ENCODE measurements around the gene COBLL1. TPM values are rescaled to one million over a fixed set of nuclear protein-coding genes. Genes with fewer than 3 reads are reported as not detected.

Gene COBLL1
- total RNA-seq, 2 experiments from 2014 or later = 0.17 to 0.50 TPM

DNA sequence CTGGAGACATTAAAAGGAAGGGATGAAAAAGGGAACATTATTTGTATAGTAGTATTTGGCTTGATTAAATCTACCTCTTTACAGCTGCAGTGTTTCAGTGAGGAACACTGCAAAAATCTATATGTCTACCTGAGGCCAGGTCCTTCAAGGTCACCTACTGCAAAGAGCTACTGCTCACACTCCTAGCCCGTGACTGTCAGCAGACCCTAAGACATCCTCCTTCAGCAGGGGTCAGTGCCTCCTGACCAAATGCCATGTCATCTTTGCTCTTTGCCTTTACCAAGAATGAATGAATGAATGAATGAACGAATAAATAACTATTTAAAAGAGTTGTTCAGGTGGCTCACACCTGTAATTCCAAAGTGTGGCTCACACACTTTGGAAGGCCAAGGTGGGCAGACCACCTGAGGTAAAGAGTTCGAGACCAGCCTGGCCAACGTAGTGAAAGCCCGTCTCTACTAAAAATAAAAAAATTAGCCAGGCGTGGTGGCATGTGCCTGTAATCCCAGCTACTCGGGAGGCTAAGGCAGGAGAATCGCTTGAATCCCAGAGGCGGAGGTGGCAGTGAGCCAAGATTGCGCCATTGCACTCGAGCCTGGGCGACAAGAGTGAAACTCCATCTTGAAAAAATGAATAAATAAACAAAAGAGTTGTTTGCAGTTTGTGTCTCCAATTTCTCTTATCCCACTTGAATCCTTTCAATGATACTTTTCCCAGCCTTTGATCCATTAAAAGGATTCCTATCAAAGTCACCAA, 136.0 kb downstream of the COBLL1 start:
- no peaks in the 10 kb centered on the region for H3K4me1 Mint-ChIP-seq
- H3K4me3 Mint-ChIP-seq = no peak overlapping the region
- H3K27ac Mint-ChIP-seq = no peak overlapping the region
- no peaks in the 10 kb centered on the region for H3K27me3 Mint-ChIP-seq
- DNase-seq = no peak
- H3K9me3 Mint-ChIP-seq = no peaks in the 10 kb centered on the region
- POLR2A ChIA-PET = no interaction called here
- ATAC-seq (ENCODE audit: low read depth) = no peak
- H3K36me3 Mint-ChIP-seq = no peaks in the 10 kb centered on the region

DNA sequence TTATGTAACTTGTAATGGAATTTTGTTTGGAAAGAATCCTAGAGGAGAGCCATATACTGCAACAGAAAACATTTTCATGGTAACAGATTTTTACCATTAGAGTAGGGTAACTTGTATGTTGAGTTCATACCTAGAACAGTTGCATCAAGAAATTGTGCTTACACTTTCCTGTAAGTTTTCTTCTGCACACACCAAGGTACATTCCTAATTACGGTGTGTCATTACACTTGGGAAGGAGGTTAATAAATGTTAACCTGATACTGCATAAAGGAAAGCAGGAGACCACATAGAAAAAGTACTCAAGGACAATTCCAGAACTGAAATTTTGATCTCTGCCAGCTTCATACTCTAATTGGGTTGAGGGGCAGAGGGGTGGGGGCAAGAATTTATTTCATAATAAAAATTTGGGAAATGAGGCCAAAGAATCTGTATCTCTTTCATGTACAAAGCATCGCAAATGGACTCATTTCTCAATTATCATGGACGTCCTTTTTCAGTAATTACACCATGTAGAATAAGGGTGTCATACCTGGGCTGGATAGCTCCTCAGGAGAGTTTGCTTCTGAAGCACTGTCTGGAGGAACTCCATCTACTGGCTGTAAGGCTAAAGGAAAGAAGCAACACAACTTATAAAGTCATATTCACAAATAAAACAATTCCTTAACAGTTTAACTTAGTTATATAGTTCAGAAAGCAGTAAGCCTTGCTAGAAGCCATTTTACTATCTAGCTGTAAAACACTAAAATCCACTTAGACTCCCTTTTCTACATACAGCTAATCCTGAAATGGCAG, 137.5 kb downstream of the COBLL1 start:
- Mint-ChIP-seq H3K36me3 (no peaks in the 10 kb centered on the region), H3K27me3 (no peaks in the 10 kb centered on the region), H3K4me3 (no peak overlapping the region), H3K27ac (no peak overlapping the region), H3K4me1 (no peaks in the 10 kb centered on the region), H3K9me3 (no peaks in the 10 kb centered on the region)
- POLR2A ChIA-PET = no interaction called here
- ATAC-seq (ENCODE audit: low read depth) = no peak
- no peak for DNase-seq

DNA sequence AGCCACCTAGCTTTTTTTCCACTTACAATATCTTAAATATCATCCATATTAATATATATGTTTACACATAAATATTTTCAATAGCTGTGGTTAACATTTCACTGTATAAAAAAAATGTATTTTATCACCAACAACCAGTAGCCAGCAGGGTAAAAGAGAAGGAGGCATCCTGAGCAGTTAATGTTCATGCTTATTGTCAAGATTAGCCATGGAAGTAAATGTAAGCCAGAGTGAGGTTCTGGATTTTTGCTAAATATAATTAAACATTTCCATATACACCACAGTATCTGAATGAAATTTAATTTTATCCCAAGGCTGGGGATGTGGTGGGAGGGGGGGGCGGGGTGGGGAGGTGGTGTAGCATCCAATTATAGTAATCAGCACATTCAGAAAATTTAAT, 140.1 kb downstream of the COBLL1 start:
- no peaks in the 10 kb centered on the region for H3K27me3 Mint-ChIP-seq
- no peaks in the 10 kb centered on the region for H3K4me1 Mint-ChIP-seq
- no peak for ATAC-seq (ENCODE audit: low read depth)
- H3K36me3 Mint-ChIP-seq = no peaks in the 10 kb centered on the region
- no peak for DNase-seq
- H3K27ac Mint-ChIP-seq = no peak overlapping the region
- no peaks in the 10 kb centered on the region for H3K9me3 Mint-ChIP-seq
- no peak overlapping the region for H3K4me3 Mint-ChIP-seq
- POLR2A ChIA-PET = no interaction called here

DNA sequence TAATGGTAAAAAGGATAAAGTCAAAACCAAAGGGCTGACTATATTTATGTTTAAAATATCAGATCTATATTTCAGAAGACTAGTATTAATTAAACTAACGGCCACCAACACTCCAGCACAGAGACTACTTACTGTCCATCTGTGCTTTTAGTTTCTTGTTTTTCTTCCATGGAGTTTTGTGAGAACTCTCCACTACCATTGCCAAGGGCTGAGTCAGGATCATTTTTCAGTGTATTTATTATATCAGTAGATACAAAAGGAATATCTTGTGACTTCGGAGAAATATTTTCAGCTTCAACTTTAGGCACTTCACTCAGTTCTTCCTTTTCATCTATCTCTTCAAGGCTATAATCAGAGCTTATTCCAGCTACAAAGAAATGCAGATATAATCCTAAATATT, 141.2 kb downstream of the COBLL1 start:
- Mint-ChIP-seq H3K4me3 (no peak overlapping the region), H3K9me3 (no peaks in the 10 kb centered on the region), H3K36me3 (no peaks in the 10 kb centered on the region), H3K27ac (no peak overlapping the region), H3K4me1 (no peaks in the 10 kb centered on the region), H3K27me3 (no peaks in the 10 kb centered on the region)
- POLR2A ChIA-PET = no interaction called here
- DNase-seq (no peak), ATAC-seq (ENCODE audit: low read depth) (no peak)

DNA sequence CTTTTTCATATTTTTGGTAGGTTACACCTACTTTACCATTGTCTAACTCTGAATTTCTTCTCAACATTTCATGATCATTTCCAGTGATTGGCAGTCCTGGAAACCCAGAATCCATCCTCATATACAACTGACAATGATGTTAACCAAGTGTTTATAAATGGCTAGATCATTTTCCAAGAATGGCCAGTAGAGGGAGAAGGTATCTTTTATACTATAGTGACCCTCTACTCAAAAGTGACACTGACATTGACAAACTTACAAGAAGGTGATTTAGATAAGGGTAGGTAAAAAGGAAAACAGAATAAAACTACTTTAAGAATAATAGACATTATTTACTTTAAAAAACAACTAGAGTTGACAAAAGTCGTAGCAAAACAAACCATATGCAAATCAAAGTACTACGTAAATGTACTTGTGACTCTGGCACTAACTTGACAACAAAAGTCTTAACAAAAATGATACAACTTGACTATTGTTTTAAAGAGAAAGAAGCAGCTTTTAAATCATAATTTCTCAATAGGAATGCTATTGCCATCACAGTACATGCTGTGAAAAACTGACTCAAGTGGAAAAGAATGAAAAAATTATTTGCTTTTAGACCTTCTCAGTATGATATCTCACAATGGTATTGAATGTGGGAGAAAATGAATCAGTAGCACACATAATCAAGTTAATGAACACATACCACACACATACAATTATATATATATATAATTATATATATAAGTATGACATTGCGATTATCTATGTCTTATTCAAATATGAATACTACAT, 143.7 kb downstream of the COBLL1 start:
- H3K27me3 Mint-ChIP-seq = no peaks in the 10 kb centered on the region
- H3K4me1 Mint-ChIP-seq = no peaks in the 10 kb centered on the region
- H3K36me3 Mint-ChIP-seq = no peaks in the 10 kb centered on the region
- H3K4me3 Mint-ChIP-seq = no peak overlapping the region
- DNase-seq (no peak), ATAC-seq (ENCODE audit: low read depth) (no peak)
- H3K9me3 Mint-ChIP-seq = no peaks in the 10 kb centered on the region
- POLR2A ChIA-PET = no interaction called here
- H3K27ac Mint-ChIP-seq = no peak overlapping the region

DNA sequence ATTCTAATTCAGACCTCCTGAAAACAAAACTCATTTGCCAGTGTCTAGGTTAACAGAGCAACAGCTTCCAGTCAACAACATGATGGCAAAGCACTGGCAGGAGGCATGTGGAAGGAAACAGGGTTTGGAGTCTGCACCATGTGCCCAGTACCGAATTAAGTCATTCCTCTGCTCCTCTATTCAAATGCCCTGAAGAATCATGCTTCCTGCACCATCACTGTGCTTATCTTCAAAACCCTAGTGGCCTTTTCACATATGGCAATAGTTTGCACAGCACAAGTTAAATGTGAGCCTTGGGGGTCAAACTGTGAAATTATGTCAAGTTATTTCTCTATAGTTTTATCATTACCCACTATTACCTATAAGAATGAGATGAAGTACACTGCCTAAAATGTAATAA, 145.0 kb downstream of the COBLL1 start:
- Mint-ChIP-seq H3K27me3 (no peaks in the 10 kb centered on the region), H3K36me3 (no peaks in the 10 kb centered on the region), H3K27ac (no peak overlapping the region), H3K4me1 (no peaks in the 10 kb centered on the region), H3K4me3 (no peak overlapping the region), H3K9me3 (no peaks in the 10 kb centered on the region)
- POLR2A ChIA-PET = no interaction called here
- ATAC-seq (ENCODE audit: low read depth) (no peak), DNase-seq (no peak)

DNA sequence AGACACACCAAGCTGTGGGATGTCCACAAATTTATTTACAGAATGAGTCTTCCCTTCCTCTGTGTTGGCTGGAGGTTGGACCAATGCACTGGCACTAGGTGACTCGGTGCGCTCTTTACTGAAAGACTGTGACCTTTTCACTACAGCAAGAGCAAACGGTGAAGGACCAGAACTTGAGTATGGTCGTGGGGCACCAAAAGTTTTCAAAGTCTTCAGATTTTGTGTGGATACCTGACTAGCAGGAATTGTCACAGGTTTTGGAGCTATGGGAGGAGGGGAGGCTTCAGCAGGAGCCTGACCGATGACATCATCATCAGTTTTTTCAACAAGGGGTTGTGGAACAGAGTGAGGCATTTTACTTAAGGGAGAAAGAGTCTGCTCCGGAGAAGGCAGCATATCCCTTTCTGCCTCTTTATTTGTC, 147.3 kb downstream of the COBLL1 start:
- H3K27me3 Mint-ChIP-seq = no peaks in the 10 kb centered on the region
- no peak overlapping the region for H3K4me3 Mint-ChIP-seq
- no peaks in the 10 kb centered on the region for H3K9me3 Mint-ChIP-seq
- no peaks in the 10 kb centered on the region for H3K36me3 Mint-ChIP-seq
- POLR2A ChIA-PET = no interaction called here
- DNase-seq = no peak
- H3K27ac Mint-ChIP-seq = no peak overlapping the region
- H3K4me1 Mint-ChIP-seq = no peaks in the 10 kb centered on the region
- ATAC-seq (ENCODE audit: low read depth) = no peak

DNA sequence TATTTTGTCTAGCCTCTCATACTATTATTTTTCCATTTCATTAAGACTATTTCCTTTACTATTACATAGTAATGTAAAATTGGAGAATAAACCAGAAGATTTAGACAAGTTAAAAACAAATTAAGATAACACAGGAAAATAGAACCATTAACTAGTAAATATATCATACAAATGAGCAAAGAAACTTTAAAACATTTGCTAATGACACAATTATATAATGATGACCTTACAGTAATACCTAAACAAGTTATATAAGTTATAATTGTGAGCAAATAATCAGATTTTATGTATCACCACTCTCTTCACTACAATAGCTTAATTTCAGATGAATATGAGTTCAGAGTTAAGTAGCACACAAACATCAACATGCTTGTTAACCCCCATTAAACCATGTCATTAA, 147.8 kb downstream of the COBLL1 start:
- H3K27me3 Mint-ChIP-seq = no peaks in the 10 kb centered on the region
- H3K27ac Mint-ChIP-seq = no peak overlapping the region
- H3K9me3 Mint-ChIP-seq = no peaks in the 10 kb centered on the region

DNA sequence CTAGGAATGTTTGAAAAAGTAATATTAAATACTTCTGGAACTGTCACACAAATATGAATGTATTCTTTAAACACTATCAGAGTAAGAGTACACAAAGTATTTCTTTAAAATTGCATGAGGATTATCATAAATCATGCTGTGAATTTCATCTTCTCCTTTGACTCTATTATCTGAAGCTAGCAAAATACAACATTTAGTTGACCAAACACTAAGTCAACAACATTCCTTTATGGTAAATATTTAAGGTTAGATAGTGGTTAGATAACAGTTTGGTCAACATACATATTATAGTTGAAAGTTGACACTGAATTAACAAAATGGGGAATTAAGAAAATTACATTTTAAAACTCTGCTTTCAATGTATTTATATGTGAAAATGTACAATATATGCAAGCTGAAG, 148.2 kb downstream of the COBLL1 start:
- DNase-seq (no peak), ATAC-seq (ENCODE audit: low read depth) (no peak)
- H3K27me3 Mint-ChIP-seq = no peaks in the 10 kb centered on the region
- no peak overlapping the region for H3K27ac Mint-ChIP-seq
- H3K4me1 Mint-ChIP-seq = no peaks in the 10 kb centered on the region
- H3K4me3 Mint-ChIP-seq = no peak overlapping the region
- POLR2A ChIA-PET = no interaction called here
- H3K36me3 Mint-ChIP-seq = no peaks in the 10 kb centered on the region
- no peaks in the 10 kb centered on the region for H3K9me3 Mint-ChIP-seq

More for the DNA sequence above, 147.8 kb downstream of the COBLL1 start:
- ATAC-seq (ENCODE audit: low read depth) (no peak), DNase-seq (no peak)
- POLR2A ChIA-PET = no interaction called here
- Mint-ChIP-seq H3K4me3 (no peak overlapping the region), H3K36me3 (no peaks in the 10 kb centered on the region), H3K4me1 (no peaks in the 10 kb centered on the region)

DNA sequence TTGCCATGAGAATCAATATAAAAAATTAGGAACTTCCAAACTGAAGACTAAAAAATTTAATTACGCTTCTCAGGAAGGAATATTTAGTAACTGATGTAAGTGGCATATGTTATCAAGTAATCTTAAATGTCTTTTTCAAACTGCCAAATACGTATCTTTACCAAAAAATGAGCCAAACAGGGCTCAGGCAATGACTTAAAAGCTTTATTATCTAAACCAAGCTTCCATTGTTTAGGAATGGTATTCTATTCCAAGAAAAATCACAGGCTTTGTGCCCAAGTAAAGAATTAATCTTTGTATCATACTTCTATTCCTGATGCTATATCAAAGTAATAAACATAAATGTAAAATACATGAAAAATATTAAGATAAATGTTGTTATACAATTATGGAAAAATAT, 148.7 kb downstream of the COBLL1 start:
- Mint-ChIP-seq H3K27me3 (no peaks in the 10 kb centered on the region), H3K9me3 (no peaks in the 10 kb centered on the region), H3K27ac (no peak overlapping the region), H3K36me3 (no peaks in the 10 kb centered on the region), H3K4me1 (no peaks in the 10 kb centered on the region), H3K4me3 (no peak overlapping the region)
- no peak for DNase-seq
- no peak for ATAC-seq (ENCODE audit: low read depth)
- POLR2A ChIA-PET = no interaction called here

DNA sequence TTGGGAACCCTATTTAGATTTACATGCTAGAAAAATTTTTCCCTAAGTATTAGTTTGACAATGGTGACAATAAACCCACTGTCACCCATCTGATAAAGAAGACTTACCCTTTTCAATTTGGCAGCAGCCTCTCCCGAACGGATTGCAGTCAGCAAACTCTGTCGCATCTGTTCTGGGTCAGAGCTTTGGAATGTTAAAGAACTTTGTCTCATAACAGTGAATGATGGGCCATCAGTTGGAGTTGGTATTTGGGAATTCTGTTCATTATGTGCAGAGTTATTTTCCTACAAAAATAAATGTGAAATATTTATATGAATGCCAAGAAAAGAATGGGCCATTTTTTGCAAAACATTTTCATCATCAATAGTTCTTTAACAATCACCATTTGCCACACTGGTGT, 149.5 kb downstream of the COBLL1 start:
- Mint-ChIP-seq H3K27ac (no peak overlapping the region), H3K36me3 (no peaks in the 10 kb centered on the region), H3K4me1 (no peaks in the 10 kb centered on the region), H3K4me3 (no peak overlapping the region), H3K27me3 (no peaks in the 10 kb centered on the region), H3K9me3 (no peaks in the 10 kb centered on the region)
- ATAC-seq (ENCODE audit: low read depth) (no peak), DNase-seq (no peak)
- POLR2A ChIA-PET = no interaction called here

DNA sequence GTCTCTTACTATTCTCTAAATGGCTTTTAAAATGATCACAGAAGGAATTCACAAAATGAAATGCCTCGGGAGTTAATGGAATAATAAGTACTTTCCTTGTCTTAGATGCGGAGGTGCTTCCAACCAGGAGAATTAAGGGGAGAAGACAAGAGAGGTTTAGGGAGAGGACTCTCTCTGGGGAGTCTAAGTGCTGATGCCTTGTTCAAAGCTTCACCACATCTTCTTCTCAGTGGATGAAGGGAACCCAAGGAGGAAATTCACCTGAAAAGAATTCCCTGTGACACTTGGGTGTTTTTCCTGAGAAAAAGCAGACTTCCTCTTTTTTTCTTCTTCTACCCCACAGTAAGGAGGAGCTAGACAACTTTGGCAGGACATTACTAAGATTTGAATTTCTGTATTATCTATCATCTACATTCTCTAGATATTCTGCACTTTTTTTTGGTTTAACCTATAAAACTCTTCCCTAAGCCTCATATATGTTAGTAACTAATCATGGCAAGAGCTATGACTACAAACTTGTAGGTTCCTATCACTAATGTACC, 150.2 kb downstream of the COBLL1 start:
- Mint-ChIP-seq H3K4me3 (no peak overlapping the region), H3K9me3 (no peaks in the 10 kb centered on the region), H3K4me1 (no peaks in the 10 kb centered on the region), H3K36me3 (no peaks in the 10 kb centered on the region), H3K27ac (no peak overlapping the region), H3K27me3 (no peaks in the 10 kb centered on the region)
- DNase-seq (no peak), ATAC-seq (ENCODE audit: low read depth) (no peak)
- POLR2A ChIA-PET = no interaction called here

DNA sequence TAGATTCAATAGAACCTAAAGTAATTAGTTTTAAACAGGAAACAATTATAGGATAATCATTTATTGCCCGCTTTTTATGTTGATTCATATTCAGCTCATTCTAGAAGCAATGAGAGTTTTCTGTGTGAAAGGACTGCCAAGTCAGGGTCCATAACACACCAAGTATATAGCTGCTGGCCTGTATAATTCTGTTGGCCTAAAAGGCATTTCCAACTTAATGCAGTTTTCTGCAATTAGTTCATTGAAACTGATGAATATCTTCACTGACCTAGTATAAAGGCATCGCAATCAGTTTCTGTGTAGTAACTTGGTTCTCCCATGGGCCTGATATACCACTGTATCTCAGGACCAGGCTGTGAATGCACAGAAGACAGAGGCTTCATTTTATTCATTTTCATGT, 151.3 kb downstream of the COBLL1 start:
- Mint-ChIP-seq H3K4me1 (no peaks in the 10 kb centered on the region), H3K27ac (no peak overlapping the region), H3K27me3 (no peaks in the 10 kb centered on the region), H3K9me3 (no peaks in the 10 kb centered on the region), H3K4me3 (no peak overlapping the region), H3K36me3 (no peaks in the 10 kb centered on the region)
- DNase-seq (no peak), ATAC-seq (ENCODE audit: low read depth) (no peak)
- POLR2A ChIA-PET = no interaction called here

Data from activated naive CD8-positive, alpha-beta T cell treated with anti-CD3 and anti-CD28 coated beads, Interleukin-2, amount 10 ng/mL, durations not matched to agents 7 days and 5 days (primary cell).